ENCODE measurements around the gene IMPA2.
"Not testable (repeated sequence)": the region's sequence is repeated elsewhere in the genome, so short reads cannot be mapped to it uniquely, and the experiment has no call there.

IMPA2 gene

DNA sequence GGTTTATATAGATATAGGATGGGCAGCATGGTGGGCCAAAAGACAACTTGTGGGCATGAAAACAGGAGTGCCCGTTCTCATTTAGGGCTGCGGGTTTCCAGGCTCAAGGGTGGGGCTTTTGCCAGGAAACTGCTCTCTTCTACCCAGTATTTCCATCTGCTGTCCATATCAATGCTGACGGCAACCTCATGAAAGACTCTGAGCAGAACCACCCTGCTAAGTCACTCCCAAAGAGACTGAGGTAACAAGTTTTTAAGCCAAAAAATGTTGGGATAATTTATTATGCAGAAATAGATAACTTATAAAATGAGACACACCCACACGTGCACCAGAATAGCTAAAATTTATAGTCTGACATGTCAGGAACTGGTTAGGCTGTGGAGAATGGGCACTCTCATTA, 37.1 kb upstream of the IMPA2 start:
- TF ChIP-seq, protein P1, sequence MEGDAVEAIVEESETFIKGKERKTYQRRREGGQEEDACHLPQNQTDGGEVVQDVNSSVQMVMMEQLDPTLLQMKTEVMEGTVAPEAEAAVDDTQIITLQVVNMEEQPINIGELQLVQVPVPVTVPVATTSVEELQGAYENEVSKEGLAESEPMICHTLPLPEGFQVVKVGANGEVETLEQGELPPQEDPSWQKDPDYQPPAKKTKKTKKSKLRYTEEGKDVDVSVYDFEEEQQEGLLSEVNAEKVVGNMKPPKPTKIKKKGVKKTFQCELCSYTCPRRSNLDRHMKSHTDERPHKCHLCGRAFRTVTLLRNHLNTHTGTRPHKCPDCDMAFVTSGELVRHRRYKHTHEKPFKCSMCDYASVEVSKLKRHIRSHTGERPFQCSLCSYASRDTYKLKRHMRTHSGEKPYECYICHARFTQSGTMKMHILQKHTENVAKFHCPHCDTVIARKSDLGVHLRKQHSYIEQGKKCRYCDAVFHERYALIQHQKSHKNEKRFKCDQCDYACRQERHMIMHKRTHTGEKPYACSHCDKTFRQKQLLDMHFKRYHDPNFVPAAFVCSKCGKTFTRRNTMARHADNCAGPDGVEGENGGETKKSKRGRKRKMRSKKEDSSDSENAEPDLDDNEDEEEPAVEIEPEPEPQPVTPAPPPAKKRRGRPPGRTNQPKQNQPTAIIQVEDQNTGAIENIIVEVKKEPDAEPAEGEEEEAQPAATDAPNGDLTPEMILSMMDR (IDR thresholded peaks at IDR 0.05) = no peak
- Histone ChIP-seq H3K27me3 (no peaks in the 10 kb centered on the region), H3K36me3 (no peaks in the 10 kb centered on the region), H3K9me3 (no peaks in the 10 kb centered on the region), H3K4me3 (no peak overlapping the region), H3K4me1 (peaks cover 0 to 20% (median 9%) of the 10 kb centered on the region in 4 donors), H3K27ac (no peak overlapping the region)
- no peak for DNase-seq
- intact Hi-C loops (cut with DNase I; ENCODE audit: low total_unique reads) = no loop called here

GRCh38 chr18:11944786-11945185, 36.5 kb upstream of the IMPA2 start:
- Histone ChIP-seq H3K4me3 (no peak overlapping the region), H3K27ac (no peak overlapping the region), H3K27me3 (no peaks in the 10 kb centered on the region), H3K9me3 (no peaks in the 10 kb centered on the region), H3K36me3 (no peaks in the 10 kb centered on the region), H3K4me1 (peaks cover 0 to 20% (median 9%) of the 10 kb centered on the region in 4 donors)
- TF ChIP-seq, protein P1 (IDR thresholded peaks at IDR 0.05) = no peak
- intact Hi-C loops (cut with DNase I; ENCODE audit: low total_unique reads) = loop anchor here (5.0 kb wide), 1 partner anchor 38 kb away; the partner anchor contains the start of gene IMPA2
- no peak for DNase-seq

- not testable (repeated sequence) for H3K9me3 ChIP-seq, H3K27me3 ChIP-seq, H3K36me3 ChIP-seq, H3K4me3 ChIP-seq, DNase-seq
- intact Hi-C loops (cut with DNase I; ENCODE audit: low total_unique reads) = loop anchor here (5.0 kb wide), 1 partner anchor 36 kb away; the partner anchor contains the start of gene IMPA2
- Histone ChIP-seq H3K4me1 (peaks cover 0 to 20% (median 9%) of the 10 kb centered on the region in 4 donors), H3K27ac (peak overlapping the region; percentile 85 to 93)
Measured at GRCh38 chr18:11945834-11946659, 35.3 kb upstream of the IMPA2 start.

DNA sequence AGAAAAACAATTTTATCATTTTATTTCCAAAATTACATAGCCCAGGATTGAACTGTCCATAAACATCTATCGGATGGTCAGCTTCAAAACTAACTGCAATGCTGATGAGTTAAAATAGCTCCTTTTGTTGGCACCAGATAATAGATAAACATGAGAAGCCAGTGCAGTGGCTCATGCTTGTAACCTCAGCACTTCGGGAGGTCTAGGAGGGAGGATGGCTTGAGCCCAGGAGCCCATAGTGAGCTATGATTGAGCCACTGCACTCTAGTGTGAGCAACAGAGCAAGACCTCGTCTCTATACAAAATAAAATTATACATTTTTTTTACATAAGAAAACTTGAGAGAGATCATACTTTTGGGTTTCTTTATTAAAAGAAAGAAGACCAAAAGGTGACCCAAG, 34.6 kb upstream of the IMPA2 start:
- Histone ChIP-seq H3K36me3 (no peaks in the 10 kb centered on the region), H3K4me3 (peak overlapping the region; percentile 49 to 63), H3K4me1 (peaks cover 0 to 20% (median 9%) of the 10 kb centered on the region in 4 donors), H3K9me3 (no peaks in the 10 kb centered on the region), H3K27ac (peak overlapping the region; percentile 85 to 93), H3K27me3 (no peaks in the 10 kb centered on the region)
- TF ChIP-seq, protein P1 (IDR thresholded peaks at IDR 0.05) = no peak
- DNase-seq = peak in 1 of 2 donors; percentile 67
- intact Hi-C loops (cut with DNase I; ENCODE audit: low total_unique reads) = loop anchor here (5.0 kb wide), 1 partner anchor 36 kb away; the partner anchor contains the start of gene IMPA2

GRCh38 chr18:11947214-11948191, 33.8 kb upstream of the IMPA2 start:
- Histone ChIP-seq H3K4me3 (peak overlapping the region; percentile 49 to 63), H3K36me3 (no peaks in the 10 kb centered on the region), H3K9me3 (no peaks in the 10 kb centered on the region), H3K27me3 (no peaks in the 10 kb centered on the region), H3K4me1 (peaks cover 0 to 20% (median 9%) of the 10 kb centered on the region in 4 donors), H3K27ac (peak overlapping the region; percentile 85 to 93)
- intact Hi-C loops (cut with DNase I; ENCODE audit: low total_unique reads) = loop anchor here (5.0 kb wide), 1 partner anchor 35 kb away; the partner anchor contains the start of gene IMPA2
- peak; percentile 95 to 97 for DNase-seq
- TF ChIP-seq, protein P1 (IDR thresholded peaks at IDR 0.05) = no peak
